Astrocyte (in vitro differentiated cells and primary cell): ENCODE measurements around the gene ASAP2. TPM values are rescaled to one million over a fixed set of nuclear protein-coding genes. Genes with fewer than 3 reads are reported as not detected.

Experiments used
- DNase-seq: peaks from one replicate; pipeline ENCODE4 v3.0.0-alpha.2; 2010; ENCODE audit warnings: low read depth
- FAIRE-seq: peaks from 2 replicates; lab custom pipeline; 2011; peaks lifted over from hg19 to GRCh38; lab: Jason Lieb, UNC
- H2AFZ ChIP-seq: 2 replicates; pipeline ENCODE4 v1.6.0; 2012; ENCODE audit warnings: low read depth, low read length, inconsistent platforms
- H3K27ac ChIP-seq: 2 replicates; pipeline ENCODE4 v1.5.1; 2011; ENCODE audit warnings: low read depth, low read length, inconsistent platforms
- H3K27me3 ChIP-seq: 2 replicates; pipeline ENCODE4 v1.6.0; 2011; ENCODE audit warnings: low read length, inconsistent platforms; ENCODE audit not compliant: insufficient read depth
- H3K36me3 ChIP-seq: 2 replicates; pipeline ENCODE4 v1.5.1; 2011; ENCODE audit warnings: low read length, inconsistent platforms; ENCODE audit not compliant: insufficient read depth
- H3K4me1 ChIP-seq: 2 replicates; pipeline ENCODE4 v1.5.1; 2011; ENCODE audit warnings: low read length, inconsistent platforms; ENCODE audit not compliant: insufficient read depth
- H3K4me2 ChIP-seq: 2 replicates; pipeline ENCODE4 v1.6.0; 2012; ENCODE audit warnings: low read length, inconsistent platforms
- H3K4me3 ChIP-seq: 2 replicates; pipeline ENCODE4 v1.5.1; 2011; ENCODE audit warnings: low read depth, mild to moderate bottlenecking, low read length, inconsistent platforms; ENCODE audit not compliant: insufficient read depth
- H3K79me2 ChIP-seq: 2 replicates; pipeline ENCODE4 v1.6.0; 2012; ENCODE audit warnings: mild to moderate bottlenecking, low read length, inconsistent platforms; ENCODE audit not compliant: insufficient read depth
- H3K9ac ChIP-seq: 2 replicates; pipeline ENCODE4 v1.6.0; 2012; ENCODE audit warnings: mild to moderate bottlenecking, low read length, inconsistent platforms
- H3K9me3 ChIP-seq: 2 replicates; pipeline ENCODE4 v1.5.1; 2012; ENCODE audit warnings: low read depth, mild to moderate bottlenecking, low read length, inconsistent platforms; ENCODE audit not compliant: insufficient read depth
- H4K20me1 ChIP-seq: 2 replicates; pipeline ENCODE4 v1.6.0; 2012; ENCODE audit warnings: low read length, inconsistent platforms; ENCODE audit not compliant: insufficient read depth
- H3K27ac Mint-ChIP-seq: one replicate; pipeline ENCODE4 v1.8.0; 2021; ENCODE audit warnings: mild to moderate bottlenecking, mixed read lengths; ENCODE audit not compliant: unreplicated experiment
- H3K27me3 Mint-ChIP-seq: one replicate; pipeline ENCODE4 v1.8.0; 2021; ENCODE audit warnings: low read depth, mixed read lengths; ENCODE audit not compliant: unreplicated experiment
- H3K36me3 Mint-ChIP-seq: one replicate; pipeline ENCODE4 v1.8.0; 2021; ENCODE audit warnings: low read depth, mixed read lengths; ENCODE audit not compliant: unreplicated experiment
- H3K4me1 Mint-ChIP-seq: one replicate; pipeline ENCODE4 v1.8.0; 2021; ENCODE audit warnings: low read depth, mixed read lengths; ENCODE audit not compliant: unreplicated experiment
- H3K4me3 Mint-ChIP-seq: one replicate; pipeline ENCODE4 v1.8.0; 2021; ENCODE audit warnings: mild to moderate bottlenecking, moderate library complexity, mixed read lengths; ENCODE audit not compliant: unreplicated experiment
- H3K9me3 Mint-ChIP-seq: one replicate; pipeline ENCODE4 v1.8.0; 2021; ENCODE audit warnings: mild to moderate bottlenecking, mixed read lengths; ENCODE audit not compliant: unreplicated experiment
- EZH2 ChIP-seq: IDR thresholded peaks from 2 replicates; pipeline ENCODE4 v1.6.1; 2012; ENCODE audit warnings: mild to moderate bottlenecking, low read length, inconsistent platforms; ENCODE audit not compliant: insufficient read depth
- total RNA-seq: library from RNA; stranded (reverse); gene quantifications from 2 replicates; pipeline ENCODE4 v1.2.1, GENCODE V29; 2021
- TF ChIP-seq, protein P1 (sequence below): IDR thresholded peaks from 2 replicates; pipeline ENCODE4 v1.5.1; 2011; ENCODE audit warnings: low read depth, mild to moderate bottlenecking, inconsistent platforms, low read length, moderate library complexity; ENCODE audit not compliant: insufficient read depth

Gene ASAP2
- total RNA-seq, 1 donor from 2014 or later, result 62.6 TPM

GRCh38 chr2:9228088-9228751 lies 21.6 kb downstream of the ASAP2 start:
- H3K4me1 ChIP-seq, result peaks cover 62% of the 10 kb centered on the region
- H3K27ac ChIP-seq, result peak overlapping the region; percentile 74
- peak overlapping the region; percentile 19 for H3K9ac ChIP-seq
- peaks cover 48% of the 10 kb centered on the region for H3K4me1 Mint-ChIP-seq
- H3K4me2 ChIP-seq, result peak overlapping the region; percentile 53
- H3K4me3 ChIP-seq, result no peak overlapping the region
- no peaks in the 10 kb centered on the region for H3K27me3 Mint-ChIP-seq
- no peak overlapping the region for H2AFZ ChIP-seq
- H3K36me3 ChIP-seq, result no peaks in the 10 kb centered on the region
- H3K36me3 Mint-ChIP-seq, result peaks cover 5% of the 10 kb centered on the region
- H3K9me3 Mint-ChIP-seq, result no peaks in the 10 kb centered on the region
- peak; percentile 88 for DNase-seq
- H3K27me3 ChIP-seq, result no peaks in the 10 kb centered on the region
- FAIRE-seq, result peak; percentile 54
- TF ChIP-seq, protein P1, sequence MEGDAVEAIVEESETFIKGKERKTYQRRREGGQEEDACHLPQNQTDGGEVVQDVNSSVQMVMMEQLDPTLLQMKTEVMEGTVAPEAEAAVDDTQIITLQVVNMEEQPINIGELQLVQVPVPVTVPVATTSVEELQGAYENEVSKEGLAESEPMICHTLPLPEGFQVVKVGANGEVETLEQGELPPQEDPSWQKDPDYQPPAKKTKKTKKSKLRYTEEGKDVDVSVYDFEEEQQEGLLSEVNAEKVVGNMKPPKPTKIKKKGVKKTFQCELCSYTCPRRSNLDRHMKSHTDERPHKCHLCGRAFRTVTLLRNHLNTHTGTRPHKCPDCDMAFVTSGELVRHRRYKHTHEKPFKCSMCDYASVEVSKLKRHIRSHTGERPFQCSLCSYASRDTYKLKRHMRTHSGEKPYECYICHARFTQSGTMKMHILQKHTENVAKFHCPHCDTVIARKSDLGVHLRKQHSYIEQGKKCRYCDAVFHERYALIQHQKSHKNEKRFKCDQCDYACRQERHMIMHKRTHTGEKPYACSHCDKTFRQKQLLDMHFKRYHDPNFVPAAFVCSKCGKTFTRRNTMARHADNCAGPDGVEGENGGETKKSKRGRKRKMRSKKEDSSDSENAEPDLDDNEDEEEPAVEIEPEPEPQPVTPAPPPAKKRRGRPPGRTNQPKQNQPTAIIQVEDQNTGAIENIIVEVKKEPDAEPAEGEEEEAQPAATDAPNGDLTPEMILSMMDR, result no peak
- TF ChIP-seq EZH2, result no peak
- no peaks in the 10 kb centered on the region for H3K9me3 ChIP-seq
- H3K27ac Mint-ChIP-seq, result peak overlapping the region; percentile 96
- H3K79me2 ChIP-seq, result peaks cover 96% of the 10 kb centered on the region
- H3K4me3 Mint-ChIP-seq, result peak overlapping the region; percentile 61
- peaks cover 44% of the 10 kb centered on the region for H4K20me1 ChIP-seq

GRCh38 chr2:9228781-9229469 lies 22.3 kb downstream of the ASAP2 start:
- Mint-ChIP-seq H3K9me3 (no peaks in the 10 kb centered on the region), H3K27me3 (no peaks in the 10 kb centered on the region), H3K4me3 (no peak overlapping the region), H3K36me3 (peaks cover 5% of the 10 kb centered on the region), H3K4me1 (peaks cover 55% of the 10 kb centered on the region), H3K27ac (peak overlapping the region; percentile 96)
- Histone ChIP-seq H3K9me3 (no peaks in the 10 kb centered on the region), H3K27me3 (no peaks in the 10 kb centered on the region), H3K36me3 (no peaks in the 10 kb centered on the region), H3K27ac (peak overlapping the region; percentile 74), H3K4me2 (peak overlapping the region; percentile 53), H2AFZ (no peak overlapping the region), H3K4me3 (no peak overlapping the region), H4K20me1 (peaks cover 37% of the 10 kb centered on the region), H3K9ac (peak overlapping the region; percentile 19), H3K4me1 (peaks cover 69% of the 10 kb centered on the region), H3K79me2 (peaks cover 92% of the 10 kb centered on the region)
- TF ChIP-seq, protein P1, result no peak
- TF ChIP-seq EZH2, result no peak
- no peak for DNase-seq
- FAIRE-seq, result no peak

GRCh38 chr2:9229470-9229820 lies 22.8 kb downstream of the ASAP2 start:
- H3K9me3 ChIP-seq, result no peaks in the 10 kb centered on the region
- no peak overlapping the region for H3K9ac ChIP-seq
- peaks cover 60% of the 10 kb centered on the region for H3K4me1 Mint-ChIP-seq
- H4K20me1 ChIP-seq, result peaks cover 32% of the 10 kb centered on the region
- peaks cover 92% of the 10 kb centered on the region for H3K79me2 ChIP-seq
- H3K27me3 Mint-ChIP-seq, result no peaks in the 10 kb centered on the region
- H3K27ac ChIP-seq, result peak overlapping the region; percentile 74
- DNase-seq (no peak), FAIRE-seq (no peak)
- H3K36me3 Mint-ChIP-seq, result peaks cover 4% of the 10 kb centered on the region
- H3K27ac Mint-ChIP-seq, result peak overlapping the region; percentile 62
- H3K36me3 ChIP-seq, result no peaks in the 10 kb centered on the region
- TF ChIP-seq, protein P1, result no peak
- TF ChIP-seq EZH2, result no peak
- no peak overlapping the region for H2AFZ ChIP-seq
- no peak overlapping the region for H3K4me3 ChIP-seq
- H3K9me3 Mint-ChIP-seq, result no peaks in the 10 kb centered on the region
- H3K4me2 ChIP-seq, result no peak overlapping the region
- no peaks in the 10 kb centered on the region for H3K27me3 ChIP-seq
- peaks cover 74% of the 10 kb centered on the region for H3K4me1 ChIP-seq
- no peak overlapping the region for H3K4me3 Mint-ChIP-seq
